PC-3 (cell line): ENCODE data around the gene GRK1. TPM values are rescaled to one million over a fixed set of nuclear protein-coding genes. Genes with fewer than 3 reads are reported as not detected.

ENCODE experiments used
- ATAC-seq: fragments of 200-7000 bp; cut with Tn5 transposase; 2 replicates; pipeline ENCODE4 v1.9.1; 2020; ENCODE audit warnings: mild to moderate bottlenecking, moderate library complexity
- BruUV-seq: library from RNA; stranded (reverse); fragments of 400-500 nt; replicated peaks from 2 replicates; lab custom pipeline; 2021; lab: Mats Ljungman, UMichigan
- CTCF ChIA-PET: fragments of 300-600 bp; sonication (Branson Sonifier 250); formaldehyde crosslinking; loops from one replicate; lab custom pipeline; 2022; ENCODE audit warnings: antibody characterized with exemption; lab: Charles Lee
- POLR2A ChIA-PET: fragments of 300-600 bp; sonication (Branson Sonifier 250); formaldehyde crosslinking; loops from one replicate; lab custom pipeline; 2022; ENCODE audit warnings: antibody characterized with exemption; ENCODE audit not compliant: unreplicated experiment; lab: Charles Lee
- DNase-seq: peaks from one replicate; pipeline ENCODE4 v3.0.0-alpha.2; 2015
- H2AFZ ChIP-seq: fragments of 300-600 bp; sonication (generic); 2 replicates; pipeline ENCODE4 v1.6.0; 2016; ENCODE audit warnings: antibody characterized with exemption, low read length
- H3F3A ChIP-seq: fragments of 300-600 bp; sonication (generic); one replicate; pipeline ENCODE4 v1.6.0; 2017; ENCODE audit warnings: antibody characterized with exemption, low read length, control low read depth, mild to moderate bottlenecking; ENCODE audit not compliant: unreplicated experiment
- H3K27ac ChIP-seq: fragments of 300-600 bp; sonication (generic); 2 replicates; pipeline ENCODE4 v1.5.1; 2016; ENCODE audit warnings: mild to moderate bottlenecking, low read length
- H3K27me3 ChIP-seq: fragments of 300-600 bp; sonication (generic); 2 replicates; pipeline ENCODE4 v1.6.1; 2016; ENCODE audit warnings: low read length, mixed read lengths
- H3K36me3 ChIP-seq: fragments of 300-600 bp; sonication (generic); 2 replicates; pipeline ENCODE4 v1.6.1; 2016; ENCODE audit warnings: low read depth, mixed run types, low read length, mixed read lengths
- H3K4me1 ChIP-seq: fragments of 300-600 bp; sonication (generic); 2 replicates; pipeline ENCODE4 v1.5.1; 2016; ENCODE audit warnings: low read length; ENCODE audit not compliant: insufficient read depth
- H3K4me2 ChIP-seq: fragments of 300-600 bp; sonication (generic); 2 replicates; pipeline ENCODE4 v1.6.0; 2016; ENCODE audit warnings: low read length
- H3K4me3 ChIP-seq: fragments of 300-600 bp; sonication (generic); 2 replicates; pipeline ENCODE4 v1.5.1; 2016; ENCODE audit warnings: mild to moderate bottlenecking, low read length, mixed read lengths
- H3K79me2 ChIP-seq: fragments of 300-600 bp; sonication (generic); 2 replicates; pipeline ENCODE4 v1.6.1; 2017; ENCODE audit warnings: low read length, mixed read lengths
- H3K9ac ChIP-seq: fragments of 300-600 bp; sonication (generic); 2 replicates; pipeline ENCODE4 v1.6.0; 2016; ENCODE audit warnings: mild to moderate bottlenecking, low read length
- H3K9me2 ChIP-seq: fragments of 300-600 bp; sonication (generic); replicated peaks from 2 replicates; pipeline ENCODE4 v1.6.1; 2016; ENCODE audit warnings: mixed run types, low read length, mixed read lengths
- H3K9me3 ChIP-seq: fragments of 300-600 bp; sonication (generic); 2 replicates; pipeline ENCODE4 v1.6.1; 2016; ENCODE audit warnings: low read length, mixed read lengths
- H4K20me1 ChIP-seq: fragments of 300-600 bp; sonication (generic); 2 replicates; pipeline ENCODE4 v1.6.1; 2016; ENCODE audit warnings: low read length, mixed read lengths
- EZH2 ChIP-seq: fragments of 300-600 bp; sonication (generic); IDR thresholded peaks from one replicate; pipeline ENCODE4 v1.6.1; 2017; ENCODE audit warnings: antibody characterized with exemption, mild to moderate bottlenecking, low read length; ENCODE audit not compliant: unreplicated experiment
- EZH2phosphoT487 ChIP-seq: fragments of 300-600 bp; sonication (generic); IDR thresholded peaks from 2 replicates; pipeline ENCODE4 v1.6.1; 2018; ENCODE audit warnings: mild to moderate bottlenecking, antibody characterized with exemption, low read length, borderline replicate concordance
- intact Hi-C: fragments of 100-400 bp; cut with micrococcal nuclease; formaldehyde crosslinking; loops from 2 replicates; pipeline ENCODE4 v1.9.0; 2023
- total RNA-seq: library from RNA; depleted of rRNA; stranded (reverse); fragments of >200 nt; gene quantifications from 2 replicates; pipeline ENCODE4 v1.2.3, GENCODE V29; 2014
- TF ChIP-seq, protein P1 (sequence below): fragments of 300-600 bp; sonication (generic); conservative IDR thresholded peaks from 2 replicates; pipeline ENCODE4 v1.5.1; 2017; ENCODE audit warnings: antibody characterized with exemption, low read depth, mild to moderate bottlenecking, low read length

GRK1 gene
- total RNA-seq, 1 experiment from 2014 or later = not detected

- no peaks in the 10 kb centered on the region for H3F3A ChIP-seq
- H3K9me3 ChIP-seq = no peaks in the 10 kb centered on the region
- no peaks in the 10 kb centered on the region for H3K36me3 ChIP-seq
- no peak for TF ChIP-seq EZH2phosphoT487
- TF ChIP-seq, protein P1, sequence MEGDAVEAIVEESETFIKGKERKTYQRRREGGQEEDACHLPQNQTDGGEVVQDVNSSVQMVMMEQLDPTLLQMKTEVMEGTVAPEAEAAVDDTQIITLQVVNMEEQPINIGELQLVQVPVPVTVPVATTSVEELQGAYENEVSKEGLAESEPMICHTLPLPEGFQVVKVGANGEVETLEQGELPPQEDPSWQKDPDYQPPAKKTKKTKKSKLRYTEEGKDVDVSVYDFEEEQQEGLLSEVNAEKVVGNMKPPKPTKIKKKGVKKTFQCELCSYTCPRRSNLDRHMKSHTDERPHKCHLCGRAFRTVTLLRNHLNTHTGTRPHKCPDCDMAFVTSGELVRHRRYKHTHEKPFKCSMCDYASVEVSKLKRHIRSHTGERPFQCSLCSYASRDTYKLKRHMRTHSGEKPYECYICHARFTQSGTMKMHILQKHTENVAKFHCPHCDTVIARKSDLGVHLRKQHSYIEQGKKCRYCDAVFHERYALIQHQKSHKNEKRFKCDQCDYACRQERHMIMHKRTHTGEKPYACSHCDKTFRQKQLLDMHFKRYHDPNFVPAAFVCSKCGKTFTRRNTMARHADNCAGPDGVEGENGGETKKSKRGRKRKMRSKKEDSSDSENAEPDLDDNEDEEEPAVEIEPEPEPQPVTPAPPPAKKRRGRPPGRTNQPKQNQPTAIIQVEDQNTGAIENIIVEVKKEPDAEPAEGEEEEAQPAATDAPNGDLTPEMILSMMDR = no peak
- no peak for TF ChIP-seq EZH2
- ATAC-seq (no peak), DNase-seq (no peak)
- H3K4me1 ChIP-seq = no peaks in the 10 kb centered on the region
- H3K79me2 ChIP-seq = no peaks in the 10 kb centered on the region
- BruUV-seq = no TSS peak
- H3K9ac ChIP-seq = no peak overlapping the region
- H3K27ac ChIP-seq = no peak overlapping the region
- no peak overlapping the region for H3K4me2 ChIP-seq
- no peak overlapping the region for H3K4me3 ChIP-seq
- intact Hi-C loops = no loop called here
- H4K20me1 ChIP-seq = no peaks in the 10 kb centered on the region
- no peak overlapping the region for H2AFZ ChIP-seq
- H3K27me3 ChIP-seq = no peaks in the 10 kb centered on the region
- POLR2A ChIA-PET = no interaction called here
- CTCF ChIA-PET = no interaction called here
- no peaks in the 10 kb centered on the region for H3K9me2 ChIP-seq
Measured at GRCh38 chr13:113748101-113748861, 81.3 kb downstream of the GRK1 start.

DNA sequence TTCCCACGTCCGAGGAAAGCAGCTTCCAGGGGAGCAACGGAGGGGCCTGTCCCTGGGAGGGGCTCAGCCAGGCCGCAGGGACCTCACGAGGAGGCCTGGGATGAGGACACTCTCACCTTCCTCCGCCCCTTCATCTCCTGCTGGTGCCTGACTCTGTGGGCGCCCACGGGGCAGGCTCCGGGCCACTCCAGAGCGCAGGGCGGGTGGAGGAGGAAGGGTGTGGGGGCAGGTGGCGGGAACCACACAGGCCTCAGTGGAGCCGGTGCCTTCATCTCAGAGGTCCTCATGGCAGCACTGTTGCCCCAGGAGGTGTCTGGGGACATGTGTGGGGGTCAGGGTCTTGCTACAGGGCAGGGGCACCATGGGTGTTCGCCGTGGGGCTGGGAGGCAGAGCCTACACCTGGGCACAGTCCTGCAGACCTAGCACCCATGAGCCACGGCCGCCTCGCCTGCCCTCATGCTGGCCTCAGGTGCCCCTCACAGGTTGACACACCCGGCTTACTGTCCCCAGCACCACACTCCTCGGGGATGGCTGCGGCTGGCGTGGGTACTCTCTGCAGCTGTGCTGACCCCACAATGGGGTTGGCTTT is 81.9 kb downstream of the GRK1 start:
- Histone ChIP-seq H3K27me3 (no peaks in the 10 kb centered on the region), H3K36me3 (no peaks in the 10 kb centered on the region), H2AFZ (no peak overlapping the region), H3F3A (no peaks in the 10 kb centered on the region), H4K20me1 (no peaks in the 10 kb centered on the region), H3K4me2 (no peak overlapping the region), H3K9me3 (no peaks in the 10 kb centered on the region), H3K4me3 (no peak overlapping the region), H3K9ac (no peak overlapping the region), H3K79me2 (no peaks in the 10 kb centered on the region), H3K9me2 (no peaks in the 10 kb centered on the region), H3K27ac (no peak overlapping the region), H3K4me1 (no peaks in the 10 kb centered on the region)
- intact Hi-C loops = no loop called here
- DNase-seq (no peak), ATAC-seq (no peak)
- ChIA-PET CTCF (no interaction called here), POLR2A (no interaction called here)
- TF ChIP-seq, protein P1 = no peak
- TF ChIP-seq EZH2phosphoT487 (no peak), EZH2 (no peak)
- BruUV-seq = no TSS peak

DNA sequence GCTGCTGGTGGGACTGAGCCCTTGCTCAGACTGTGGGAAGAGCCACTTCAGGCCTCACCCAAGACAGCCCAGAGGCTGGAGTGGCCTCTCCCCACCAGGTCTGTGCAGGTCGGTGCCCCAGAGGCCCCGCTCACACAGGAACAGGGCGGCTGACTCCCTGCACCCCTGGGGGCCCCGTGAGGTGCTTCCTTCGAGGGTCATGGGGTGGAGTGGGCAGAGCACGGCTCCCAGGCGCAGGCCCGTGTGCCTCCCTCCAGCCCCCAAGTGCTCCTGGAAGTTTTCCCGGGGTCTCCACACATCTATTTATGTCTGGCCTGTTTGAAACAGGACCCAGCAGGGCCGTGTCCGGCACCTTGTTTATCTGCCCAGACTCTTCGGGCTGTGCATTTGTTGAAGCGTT is 82.5 kb downstream of the GRK1 start:
- no peak overlapping the region for H3K4me2 ChIP-seq
- H3K79me2 ChIP-seq = no peaks in the 10 kb centered on the region
- BruUV-seq = no TSS peak
- H3F3A ChIP-seq = no peaks in the 10 kb centered on the region
- ATAC-seq (no peak), DNase-seq (no peak)
- H3K36me3 ChIP-seq = no peaks in the 10 kb centered on the region
- no peaks in the 10 kb centered on the region for H3K27me3 ChIP-seq
- no peaks in the 10 kb centered on the region for H4K20me1 ChIP-seq
- ChIA-PET CTCF (no interaction called here), POLR2A (no interaction called here)
- H3K27ac ChIP-seq = no peak overlapping the region
- no peak overlapping the region for H3K9ac ChIP-seq
- H3K4me1 ChIP-seq = no peaks in the 10 kb centered on the region
- H3K9me3 ChIP-seq = no peaks in the 10 kb centered on the region
- H2AFZ ChIP-seq = no peak overlapping the region
- TF ChIP-seq EZH2phosphoT487 = no peak
- TF ChIP-seq EZH2 = no peak
- TF ChIP-seq, protein P1 = no peak
- no peaks in the 10 kb centered on the region for H3K9me2 ChIP-seq
- no peak overlapping the region for H3K4me3 ChIP-seq
- intact Hi-C loops = no loop called here
